GM06990 (cell line): ENCODE results near the gene SIGLEC9.
A peak's percentile ranks its signal among the peaks of the same experiment; 100 is the strongest.

Experiments used
- DNase-seq: peaks from one replicate; pipeline ENCODE4 v3.0.0-alpha.2; 2011; ENCODE audit not compliant: insufficient read length; ENCODE audit errors: extremely low read depth
- H3K27me3 ChIP-seq: replicated peaks from 2 replicates; pipeline ENCODE4 v1.6.0; 2011; ENCODE audit warnings: low read length; ENCODE audit not compliant: control insufficient read depth, insufficient read depth
- H3K36me3 ChIP-seq: 2 replicates; pipeline ENCODE4 v1.5.1; 2011; ENCODE audit warnings: low read length; ENCODE audit not compliant: control insufficient read depth, insufficient read depth
- H3K4me3 ChIP-seq: replicated peaks from 2 replicates; pipeline ENCODE4 v1.5.1; 2011; ENCODE audit warnings: low read depth, mild to moderate bottlenecking, control low read depth, low read length
- CTCF ChIP-seq: IDR thresholded peaks from 2 replicates; pipeline ENCODE4 v1.5.1; 2011; ENCODE audit warnings: low read length, control low read depth, mild to moderate bottlenecking, inconsistent platforms; ENCODE audit not compliant: insufficient read depth, poor library complexity, severe bottlenecking

Gene SIGLEC9

GRCh38 chr19:51091895-51092873 is 32.5 kb upstream of the SIGLEC9 start:
- no peak for DNase-seq

GRCh38 chr19:51093101-51093500 is 31.6 kb upstream of the SIGLEC9 start:
- DNase-seq, result no peak
- no peaks in the 10 kb centered on the region for H3K27me3 ChIP-seq
- no peak for TF ChIP-seq CTCF
- no peaks in the 10 kb centered on the region; the same call in none of the 2 replicates for H3K36me3 ChIP-seq
- H3K4me3 ChIP-seq, result no peak overlapping the region

More at GRCh38 chr19:51091895-51092873, 32.5 kb upstream of the SIGLEC9 start:
- Histone ChIP-seq H3K4me3 (no peak overlapping the region), H3K36me3 (no peaks in the 10 kb centered on the region; the same call in 1 of the 2 replicates), H3K27me3 (no peaks in the 10 kb centered on the region)
- no peak for TF ChIP-seq CTCF

GRCh38 chr19:51093510-51094345 is 31.0 kb upstream of the SIGLEC9 start:
- no peak for TF ChIP-seq CTCF
- DNase-seq, result no peak
- no peaks in the 10 kb centered on the region; the same call in none of the 2 replicates for H3K36me3 ChIP-seq
- H3K4me3 ChIP-seq, result no peak overlapping the region
- no peaks in the 10 kb centered on the region for H3K27me3 ChIP-seq

- no peaks in the 10 kb centered on the region; the same call in none of the 2 replicates for H3K36me3 ChIP-seq
- H3K4me3 ChIP-seq, result no peak overlapping the region
- TF ChIP-seq CTCF, result peak; percentile 64
- no peak for DNase-seq
- H3K27me3 ChIP-seq, result no peaks in the 10 kb centered on the region
Observed at GRCh38 chr19:51094696-51095279, 29.9 kb upstream of the SIGLEC9 start.

- no peaks in the 10 kb centered on the region for H3K27me3 ChIP-seq
- H3K36me3 ChIP-seq, result peaks cover 4% of the 10 kb centered on the region
- no peak overlapping the region for H3K4me3 ChIP-seq
- TF ChIP-seq CTCF, result peak; percentile 33
- DNase-seq, result no peak
Observed at GRCh38 chr19:51096473-51097165, 28.1 kb upstream of the SIGLEC9 start.
